HT1080 (cell line): ENCODE data around the gene TMEM141. TPM values are rescaled to one million over a fixed set of nuclear protein-coding genes. Genes with fewer than 3 reads are reported as not detected.
"Not testable (repeated sequence)": the region's sequence is repeated elsewhere in the genome, so short reads cannot be mapped to it uniquely, and the experiment has no call there.

Experiments
- DNase-seq: peaks from one replicate; pipeline ENCODE4 v3.0.0-alpha.2; 2015; ENCODE audit warnings: low read depth
- total RNA-seq: library from RNA; depleted of rRNA; stranded (reverse); fragments of >200 nt; shearing (Covaris generic); gene quantifications from 2 replicates; pipeline ENCODE4 v1.2.3, GENCODE V29; 2014

Gene TMEM141
- total RNA-seq, 1 experiment from 2014 or later, result 52.5 TPM

DNA sequence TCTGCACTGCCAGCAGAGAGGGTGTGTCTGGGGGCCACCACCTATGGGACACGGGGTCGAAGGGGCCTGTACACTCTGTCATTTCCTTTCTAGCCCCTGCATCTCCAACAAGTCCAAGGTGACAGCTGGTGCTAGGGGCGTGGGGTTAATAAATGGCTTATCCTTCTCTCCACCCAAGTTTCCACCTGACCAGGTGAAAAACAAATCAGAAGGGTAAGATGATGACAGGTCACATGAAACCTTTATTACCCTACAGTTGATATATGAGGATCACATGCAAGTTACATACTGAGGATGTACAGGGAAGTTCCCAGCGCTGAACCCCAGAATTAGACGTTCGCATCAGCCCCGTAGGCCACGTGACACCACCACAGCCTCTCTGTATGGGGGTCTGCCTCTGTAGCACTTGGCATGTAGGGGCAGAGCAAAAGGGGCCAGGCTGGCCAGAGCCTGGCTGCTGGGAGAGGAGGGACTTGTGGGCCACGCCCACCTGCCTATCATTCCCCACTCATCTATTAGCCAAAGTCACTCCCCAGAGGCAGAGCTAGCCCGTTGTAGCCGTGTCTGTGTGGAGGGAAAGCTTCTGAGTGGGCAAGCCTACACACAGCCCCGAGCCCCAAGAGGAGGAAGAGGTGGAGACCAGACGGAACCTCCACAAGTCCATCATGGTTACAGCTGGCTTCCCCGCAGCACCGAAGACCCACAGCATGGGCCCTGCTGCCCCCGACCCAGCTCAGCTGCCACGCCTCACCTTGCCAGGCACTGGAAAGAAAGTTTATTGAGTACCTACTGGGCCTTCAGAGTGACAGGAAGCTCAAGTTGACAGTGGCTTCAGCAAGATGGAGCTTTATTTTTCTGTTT lies 2.2 kb downstream of the TMEM141 start:
- no peak for DNase-seq

DNA sequence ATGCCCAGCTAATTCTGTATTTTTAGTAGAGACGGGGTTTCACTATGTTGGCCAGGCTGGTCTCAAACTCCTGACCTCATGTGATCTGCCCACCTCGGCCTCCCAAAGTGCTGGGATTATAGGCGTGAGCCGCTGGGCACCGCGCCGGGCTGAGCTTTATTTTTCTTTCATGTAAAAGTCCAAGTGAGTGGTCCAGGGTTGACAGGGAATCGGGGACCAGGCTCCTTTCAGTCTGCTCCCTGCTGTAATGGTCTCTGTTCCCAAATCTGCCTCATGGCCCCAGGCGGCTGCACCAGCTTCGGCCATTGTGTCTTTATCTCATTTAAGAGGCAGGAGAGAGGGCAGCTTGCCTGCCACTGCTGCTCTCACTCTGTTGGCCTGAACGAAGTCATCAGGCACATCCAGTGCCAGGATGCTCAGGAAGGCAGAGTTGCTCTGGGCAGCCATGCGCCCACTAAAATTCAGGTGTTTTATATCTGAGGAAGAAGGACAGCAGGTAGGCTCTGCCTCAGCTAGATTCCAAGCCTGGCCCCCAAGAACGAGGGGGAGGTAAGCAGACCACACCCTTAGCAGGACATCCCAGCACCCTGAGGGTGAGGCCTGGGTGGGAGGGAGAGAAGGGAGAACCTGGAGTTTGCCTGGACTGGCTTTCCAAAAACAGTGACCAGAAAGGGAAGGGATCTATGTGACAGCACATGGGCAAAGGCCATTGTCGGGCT lies 3.3 kb downstream of the TMEM141 start:
- no peak for DNase-seq

DNA sequence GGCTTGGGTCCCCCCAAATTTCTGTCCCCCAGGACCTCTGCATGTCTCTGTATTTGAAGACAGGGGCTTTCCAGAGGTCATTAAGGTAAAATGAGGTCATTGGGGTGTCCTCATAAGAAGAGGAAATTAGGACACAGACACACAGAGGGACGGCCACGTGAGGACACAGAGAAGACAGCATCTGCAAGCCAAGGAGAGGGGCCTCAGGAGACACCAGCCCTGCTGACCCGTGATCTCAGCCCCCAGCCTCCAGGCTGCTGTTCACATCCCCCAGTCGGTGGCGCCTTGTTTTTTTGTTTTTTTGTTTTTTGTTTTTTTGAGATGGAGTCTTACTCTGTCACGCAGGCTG lies 3.8 kb downstream of the TMEM141 start:
- DNase-seq, result no peak

DNA sequence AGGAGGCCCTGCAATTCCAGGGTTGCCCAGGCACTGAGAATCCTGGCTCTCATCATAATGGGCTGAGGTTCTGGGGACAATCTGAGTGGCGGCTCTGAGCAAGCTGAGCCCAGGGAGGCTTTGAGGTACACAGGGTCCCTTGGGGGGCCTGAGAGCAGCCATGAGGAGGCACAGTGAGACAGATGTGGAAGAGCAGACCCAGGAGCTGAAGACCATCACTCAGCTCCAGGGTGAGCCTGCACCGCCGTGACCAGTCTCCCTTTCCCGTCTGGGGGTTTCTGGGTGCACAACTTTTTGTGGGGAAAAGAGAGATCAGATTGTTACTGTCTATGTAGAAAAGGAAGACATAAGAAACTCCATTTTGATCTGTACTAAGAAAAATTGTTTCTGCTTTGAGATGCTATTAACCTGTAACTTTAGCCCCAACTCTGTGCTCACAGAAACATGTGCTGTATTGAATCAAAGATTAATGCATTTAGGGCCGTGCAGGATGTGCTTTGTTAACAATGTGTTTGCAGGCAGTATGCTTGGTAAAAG lies 5.2 kb downstream of the TMEM141 start, which contains the start of gene CCDC183:
Gene CCDC183 (plus strand): TSS at position 101 of the 537 bp plus-strand sequence. CDS start 60 bp downstream, at position 161.
- DNase-seq, result no peak

DNA sequence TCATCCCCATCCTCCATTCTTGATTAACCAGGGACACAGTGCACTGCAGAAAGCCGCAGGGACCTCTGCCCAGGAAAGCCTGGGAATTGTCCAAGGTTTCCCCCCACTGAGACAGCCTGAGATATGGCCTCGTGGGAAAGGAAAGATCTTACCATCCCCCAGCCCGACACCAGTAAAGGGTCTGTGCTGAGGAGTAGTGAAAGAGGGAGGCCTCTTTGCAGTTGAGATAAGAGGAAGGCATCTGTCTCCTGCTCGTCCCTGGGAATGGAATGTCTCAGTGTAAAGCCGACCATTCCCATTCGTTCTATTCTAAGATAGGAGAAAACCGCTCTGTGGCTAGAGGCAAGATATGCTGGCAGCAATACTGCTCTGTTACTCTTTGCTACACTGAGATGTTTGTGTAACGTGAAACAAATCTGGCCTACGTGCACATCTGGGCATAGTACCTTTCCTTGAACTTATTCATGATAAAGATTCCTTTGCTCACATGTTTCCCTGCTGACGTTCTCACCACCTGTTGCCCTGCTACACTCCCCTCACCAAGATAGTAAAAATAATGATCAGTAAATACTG lies 5.7 kb downstream of the TMEM141 start:
- DNase-seq, result not testable (repeated sequence)

DNA sequence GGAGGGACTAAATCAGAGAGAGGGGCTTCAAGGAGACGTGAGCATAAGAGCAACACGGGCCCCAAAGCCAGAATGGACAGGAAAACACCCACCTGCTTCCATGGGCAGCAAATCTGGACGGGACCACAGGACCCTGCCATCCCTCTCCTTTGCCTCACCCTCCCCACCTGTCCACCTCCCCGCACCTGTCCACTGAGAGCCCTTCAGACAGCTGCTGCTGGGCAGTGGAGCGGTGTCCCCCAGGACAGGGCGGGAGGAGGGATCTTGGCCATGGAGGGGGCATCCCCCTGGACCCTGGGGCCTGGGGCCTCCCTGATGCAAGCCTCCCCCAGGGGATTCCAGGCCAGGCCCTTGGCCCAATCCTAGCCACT lies 7.5 kb downstream of the TMEM141 start:
- no peak for DNase-seq

DNA sequence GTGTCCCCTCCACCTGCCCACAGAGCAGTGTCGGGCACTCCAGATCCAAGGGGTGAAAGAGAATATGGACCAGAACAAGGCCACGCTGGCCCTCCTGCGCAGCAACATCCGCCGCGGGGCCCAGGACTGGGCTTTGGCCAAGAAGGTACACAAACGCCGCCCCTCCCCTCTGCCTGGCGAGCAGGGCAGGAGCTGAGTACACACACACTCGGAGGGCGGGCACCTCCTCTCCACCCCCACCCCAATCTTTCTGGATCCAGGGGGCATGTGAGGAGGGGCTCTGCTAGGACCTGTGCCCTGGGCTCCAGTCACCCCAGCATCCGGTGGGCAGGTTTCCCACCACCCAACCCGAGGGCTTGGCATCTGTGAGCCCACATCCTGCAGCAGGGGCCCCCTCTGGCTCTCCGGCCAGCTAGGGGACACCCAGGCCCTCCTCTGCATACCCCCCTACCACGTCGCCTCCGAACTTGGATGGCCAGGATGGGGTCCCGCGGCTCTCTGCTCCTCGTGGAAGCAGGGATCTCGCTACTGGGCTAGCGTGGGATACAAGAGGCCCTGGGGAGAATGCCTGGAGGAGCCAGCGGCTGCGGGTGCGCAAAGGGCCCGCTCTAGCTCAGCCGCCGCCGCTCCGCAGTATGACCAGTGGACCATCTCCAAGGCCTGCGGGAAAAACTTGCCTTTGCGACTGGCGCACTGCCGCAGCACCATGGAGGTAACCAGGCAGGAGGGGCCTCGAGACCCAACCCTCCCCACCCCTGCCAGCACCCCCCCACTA lies 8.1 kb downstream of the TMEM141 start:
- DNase-seq, result no peak

DNA sequence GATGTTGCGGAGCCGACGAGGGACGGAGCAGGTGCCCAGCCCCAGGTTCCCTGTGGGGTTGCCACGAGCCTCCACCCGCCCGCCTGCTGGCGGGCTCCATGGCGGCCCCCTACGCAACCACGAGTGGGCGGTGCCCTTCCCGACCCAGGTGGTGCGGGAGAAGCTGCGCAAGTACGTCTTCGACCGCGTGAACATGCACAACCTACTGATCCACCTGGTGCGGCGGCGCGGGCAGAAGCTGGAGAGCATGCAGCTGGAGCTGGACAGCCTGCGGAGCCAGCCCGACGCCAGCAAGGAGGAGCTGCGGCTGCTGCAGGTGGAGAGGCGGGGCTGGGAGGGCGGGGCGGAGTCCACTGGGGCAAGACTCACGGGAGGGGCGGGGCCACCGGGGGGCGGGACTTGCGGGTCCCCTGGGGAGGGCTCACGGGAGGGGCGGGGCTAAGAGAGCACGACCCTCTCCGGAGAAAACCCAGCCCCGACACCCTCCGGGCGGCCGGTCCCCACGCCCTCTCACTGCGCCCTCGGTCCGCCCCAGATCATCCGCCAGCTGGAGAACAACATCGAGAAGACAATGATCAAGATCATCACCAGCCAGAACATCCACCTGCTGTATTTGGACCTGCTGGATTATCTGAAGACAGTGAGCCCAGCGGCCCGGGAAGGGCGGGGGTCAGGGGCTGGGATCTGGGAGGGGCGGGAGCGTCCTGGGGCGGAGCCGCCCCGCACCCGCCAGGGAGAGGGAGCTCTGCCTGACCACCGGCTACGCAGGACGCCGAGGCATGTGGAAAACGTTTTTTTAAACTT lies 8.9 kb downstream of the TMEM141 start:
- DNase-seq, result peak; percentile 34

DNA sequence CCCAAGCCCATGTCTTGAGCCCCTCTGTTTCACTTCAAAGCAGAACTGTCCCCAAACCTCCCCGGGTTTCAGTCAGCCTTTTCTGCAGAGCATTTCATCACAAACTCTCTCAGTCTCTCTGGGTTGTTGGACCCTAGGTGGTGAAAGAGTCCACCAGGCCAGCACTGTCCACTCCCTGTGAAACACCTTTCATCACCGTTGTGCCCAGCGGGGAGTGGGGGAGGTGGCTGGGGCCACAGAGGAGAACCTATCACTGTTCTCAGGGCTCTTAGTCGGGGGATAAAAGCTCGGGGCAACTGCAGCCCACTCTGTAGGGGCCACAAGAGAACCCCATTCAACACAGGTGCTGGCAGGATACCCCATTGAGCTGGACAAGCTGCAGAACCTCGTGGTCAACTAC lies 11.2 kb downstream of the TMEM141 start:
- DNase-seq, result no peak

DNA sequence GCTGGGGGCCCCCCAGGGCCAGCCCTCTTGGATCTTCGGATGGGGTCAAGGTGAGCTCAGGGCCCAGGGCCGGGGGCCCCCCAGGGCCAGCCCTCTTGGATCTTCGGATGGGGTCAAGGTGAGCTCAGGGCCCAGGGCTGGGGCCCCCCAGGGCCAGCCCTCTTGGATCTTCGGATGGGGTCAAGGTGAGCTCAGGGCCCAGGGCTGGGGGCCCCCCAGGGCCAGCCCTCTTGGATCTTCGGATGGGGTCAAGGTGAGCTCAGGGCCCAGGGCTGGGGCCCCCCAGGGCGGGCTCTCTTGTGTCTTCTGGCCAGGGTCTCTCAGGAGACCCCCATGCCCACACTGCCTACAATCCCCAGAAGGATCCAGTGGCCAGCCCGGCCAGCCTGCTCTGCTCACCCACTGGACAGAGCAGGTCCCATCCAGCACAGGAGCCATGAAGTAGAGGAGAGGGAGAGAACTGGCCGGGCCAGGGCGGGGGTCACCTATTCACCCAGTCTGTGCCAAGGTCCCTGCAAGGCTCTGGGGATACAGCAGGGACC lies 11.9 kb downstream of the TMEM141 start:
- not testable (repeated sequence) for DNase-seq

DNA sequence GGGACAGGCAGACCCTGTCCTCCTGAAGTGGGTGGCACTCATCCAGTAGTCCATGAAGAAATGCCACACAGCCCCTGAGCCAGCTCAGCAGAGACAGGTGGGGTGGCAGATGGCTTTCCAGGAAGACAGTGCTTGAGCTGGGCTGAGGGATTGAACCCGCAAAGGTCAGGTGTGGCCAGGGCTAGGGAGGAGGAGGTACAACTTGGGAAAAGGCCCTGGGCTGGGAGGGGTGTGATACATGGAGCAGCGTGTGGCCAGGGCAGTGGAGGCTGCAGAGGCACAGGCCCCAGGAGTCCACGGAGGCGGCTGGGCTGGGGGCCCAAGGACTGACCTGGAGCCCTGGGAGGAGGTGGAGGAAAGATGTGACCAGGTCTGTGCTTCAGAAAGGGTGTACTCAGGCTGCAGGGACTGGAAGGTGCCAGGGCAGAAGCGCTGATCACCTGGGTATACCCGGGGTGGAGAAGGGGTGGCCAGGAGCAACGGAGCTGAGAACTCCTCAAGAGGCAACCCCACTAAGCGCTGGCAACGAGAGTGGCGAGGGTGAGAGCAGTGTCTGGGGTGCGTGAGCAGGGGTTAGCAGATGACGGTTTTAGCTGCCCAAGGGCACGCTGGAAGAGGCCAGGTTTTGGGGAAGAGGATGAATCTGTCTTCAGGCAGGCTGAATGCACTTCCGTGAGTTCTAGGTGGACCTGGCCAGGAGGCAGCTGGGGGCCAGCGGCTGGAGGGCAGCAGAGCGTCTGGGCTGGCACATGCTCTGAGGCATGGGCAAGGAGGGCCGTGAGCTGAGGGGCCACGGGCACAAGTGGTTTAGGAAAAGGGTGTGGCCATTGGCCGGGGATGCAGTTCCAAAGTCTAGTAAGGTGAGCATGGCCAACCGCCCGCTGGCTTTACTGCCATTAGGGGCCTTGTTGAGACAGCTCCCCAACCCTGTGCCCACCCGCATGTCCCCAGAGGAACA lies 12.7 kb downstream of the TMEM141 start:
- DNase-seq, result no peak

DNA sequence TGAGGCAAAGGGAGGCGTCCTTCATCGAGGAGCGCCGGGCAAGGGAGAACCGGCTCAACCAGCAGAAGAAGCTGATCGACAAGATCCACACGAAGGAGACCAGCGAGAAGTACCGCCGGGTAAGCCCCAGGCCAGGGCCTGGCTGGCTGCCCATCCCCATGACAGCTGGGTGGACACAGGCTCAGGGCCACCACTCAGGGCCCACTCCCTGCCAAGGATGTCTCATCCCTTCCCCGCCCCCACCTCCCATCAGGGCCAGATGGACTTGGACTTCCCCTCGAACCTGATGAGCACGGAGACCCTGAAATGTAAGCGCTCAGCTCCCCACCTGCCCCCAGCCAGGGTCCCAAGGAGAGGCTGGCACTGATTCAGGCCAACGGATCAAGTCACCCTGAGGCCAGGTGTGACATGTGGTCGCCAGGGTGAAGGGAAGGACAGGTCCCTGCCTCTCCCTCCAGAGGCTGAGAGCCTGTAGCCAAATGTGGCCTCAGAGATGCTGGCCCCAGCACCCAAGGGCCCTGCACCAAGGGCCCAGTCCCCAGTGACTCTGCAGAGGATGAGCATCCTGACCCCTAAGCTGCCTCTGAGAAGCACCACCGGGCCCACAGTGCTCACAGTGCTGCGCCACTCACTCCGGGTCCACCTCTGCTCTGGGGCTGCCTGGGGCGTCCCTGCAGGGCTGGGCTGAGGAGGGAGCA lies 13.5 kb downstream of the TMEM141 start:
- DNase-seq, result no peak

DNA sequence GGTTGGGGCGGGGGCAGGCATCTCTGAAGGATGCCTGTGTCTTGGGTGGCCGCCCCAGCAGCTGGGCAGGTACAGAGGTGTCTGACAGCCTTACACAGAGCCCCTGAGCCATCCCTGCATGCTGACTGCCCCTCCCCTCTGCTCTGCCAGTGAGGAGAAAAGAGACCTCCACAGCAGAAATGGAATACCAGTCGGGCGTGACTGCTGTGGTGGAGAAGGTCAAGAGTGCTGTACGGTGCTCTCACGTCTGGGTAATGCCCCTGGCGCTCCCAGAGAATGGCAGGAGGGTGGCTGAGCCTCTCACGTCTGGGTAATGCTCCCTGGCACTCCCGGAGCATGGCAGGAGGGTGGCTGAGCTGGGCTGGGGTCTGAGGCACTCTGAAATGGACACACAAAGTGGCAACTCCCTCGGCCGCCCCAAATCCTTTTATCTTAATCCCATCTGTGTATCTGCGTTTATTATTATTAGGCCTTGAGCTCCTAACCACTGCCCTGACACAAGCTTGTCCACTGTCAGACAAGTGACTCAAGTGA lies 14.1 kb downstream of the TMEM141 start:
- DNase-seq, result no peak

DNA sequence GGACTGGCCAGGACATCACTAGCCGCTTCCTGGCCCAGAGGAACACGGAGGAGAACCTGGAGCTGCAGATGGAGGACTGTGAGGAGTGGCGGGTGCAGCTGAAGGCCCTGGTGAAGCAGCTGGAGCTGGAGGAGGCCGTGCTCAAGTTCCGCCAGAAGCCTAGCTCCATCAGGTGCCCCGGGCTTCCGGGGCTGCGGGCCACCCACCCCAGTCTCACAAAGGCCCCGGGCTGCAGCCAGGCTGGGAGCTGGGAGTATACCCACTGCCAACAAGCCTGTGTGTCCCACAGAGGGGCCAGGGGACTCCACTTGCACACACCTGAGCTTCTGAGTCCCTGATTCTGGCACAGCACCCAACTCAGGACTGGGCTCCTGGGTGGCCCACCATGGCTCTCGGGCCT lies 14.9 kb downstream of the TMEM141 start:
- no peak for DNase-seq

DNA sequence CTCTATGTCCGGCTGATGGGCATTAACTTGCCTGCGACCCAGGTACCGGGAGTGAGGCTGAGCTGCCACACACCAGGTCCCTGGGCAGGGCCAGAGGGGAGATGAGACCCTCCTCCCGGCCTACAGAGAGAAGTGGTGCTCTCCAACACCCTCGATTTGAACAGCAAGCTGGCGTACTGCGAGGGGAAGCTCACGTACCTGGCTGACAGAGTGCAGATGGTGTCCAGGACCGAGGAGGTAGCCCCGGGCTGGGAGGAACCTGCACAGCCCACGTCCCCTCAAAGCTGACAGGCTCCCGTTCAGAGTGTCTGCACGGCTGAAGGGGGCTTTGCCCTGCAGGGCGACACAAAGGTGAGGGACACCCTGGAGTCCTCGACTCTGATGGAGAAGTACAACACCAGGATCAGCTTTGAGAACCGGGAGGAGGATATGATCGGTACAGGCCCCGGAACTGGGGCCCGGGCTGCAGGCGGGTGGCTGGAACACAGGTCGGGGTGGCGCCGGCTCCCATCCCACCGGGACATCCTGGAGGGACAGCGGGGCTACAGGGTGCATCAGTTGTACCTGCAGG lies 15.6 kb downstream of the TMEM141 start:
- DNase-seq, result no peak

DNA sequence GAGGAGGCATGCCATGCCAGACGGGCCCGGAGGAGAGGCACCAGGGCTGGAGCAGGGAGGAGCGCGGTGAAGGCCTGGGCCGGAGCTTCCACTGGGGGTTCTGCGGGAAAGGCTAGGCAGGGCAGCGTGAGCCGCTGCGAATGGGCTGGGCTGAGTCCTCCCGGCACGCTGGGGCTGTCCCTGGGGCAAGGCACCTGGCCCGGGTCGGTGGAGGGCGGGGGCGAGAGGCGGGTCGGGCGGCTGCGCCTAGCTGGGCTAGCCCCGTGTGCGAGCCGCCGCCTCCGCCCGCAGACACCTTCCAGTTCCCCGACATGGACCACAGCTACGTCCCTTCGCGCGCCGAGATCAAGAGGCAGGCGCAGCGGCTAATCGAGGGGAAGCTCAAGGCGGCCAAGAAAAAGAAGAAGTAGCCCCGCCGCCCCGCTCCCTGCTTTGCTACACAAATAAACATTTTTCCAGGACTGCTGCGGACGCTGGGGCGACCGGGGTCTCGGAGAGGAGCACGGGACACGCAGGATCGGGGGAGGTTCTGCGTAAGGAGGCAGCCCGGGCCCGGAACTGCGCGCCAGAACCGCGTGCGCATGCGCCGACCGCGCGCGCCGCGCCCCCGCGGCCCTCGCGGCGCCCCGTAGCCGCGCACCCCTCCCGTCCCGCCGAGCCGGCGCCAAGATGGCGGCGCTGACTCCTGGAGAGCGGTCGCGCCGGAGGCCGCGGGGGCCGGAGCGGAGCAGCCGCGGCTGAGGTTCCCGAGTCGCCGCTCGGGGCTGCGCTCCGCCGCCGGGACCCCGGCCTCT lies 16.3 kb downstream of the TMEM141 start, which contains the start of gene RABL6:
Gene RABL6 (plus strand): TSS at position 668 of the 794 bp plus-strand sequence. CDS start 249 bp downstream, outside the sequence.
- DNase-seq, result peak; percentile 55
